HL-60 (cell line): ENCODE data around the gene WFS1.

Experiments
- POLR2AphosphoS5 ChIP-seq: IDR thresholded peaks from 2 replicates; pipeline ENCODE4 v1.6.1; 2012; ENCODE audit warnings: low read depth
- SPI1 ChIP-seq: IDR thresholded peaks from 2 replicates; pipeline ENCODE4 v1.6.1; 2012; ENCODE audit warnings: low read depth, mild to moderate bottlenecking, borderline replicate concordance
- TF ChIP-seq, protein P1 (sequence below): IDR thresholded peaks from 2 replicates; pipeline ENCODE4 v1.6.1; 2012; ENCODE audit warnings: low read depth; ENCODE audit not compliant: insufficient replicate concordance
- TF ChIP-seq, protein P2 (sequence below): IDR thresholded peaks from one replicate; pipeline ENCODE4 v1.5.1; 2011; ENCODE audit warnings: low read length, control low read depth, inconsistent platforms; ENCODE audit not compliant: insufficient read depth

DNA sequence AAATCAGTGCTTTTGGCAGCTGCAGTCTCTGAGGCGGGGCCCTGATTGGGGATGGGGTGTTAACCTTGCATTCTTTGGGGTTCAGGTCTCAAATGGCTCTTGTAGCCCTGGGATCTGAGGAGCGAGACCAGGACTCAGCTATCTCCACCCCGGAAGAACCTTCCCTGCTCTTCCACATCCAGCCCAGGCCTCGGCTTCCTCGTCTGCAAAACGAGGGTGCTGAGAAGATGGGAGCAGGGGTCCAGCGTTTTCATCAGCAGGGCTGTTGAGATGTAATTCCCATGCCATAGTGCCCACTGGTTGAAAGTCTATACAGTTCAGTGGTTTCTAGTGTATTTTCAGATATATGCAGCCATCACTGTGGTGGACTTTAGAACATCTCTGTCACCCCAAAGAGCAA is 34.6 kb upstream of the WFS1 start:
- TF ChIP-seq SPI1 (no peak), POLR2AphosphoS5 (no peak)
- TF ChIP-seq, protein P1, sequence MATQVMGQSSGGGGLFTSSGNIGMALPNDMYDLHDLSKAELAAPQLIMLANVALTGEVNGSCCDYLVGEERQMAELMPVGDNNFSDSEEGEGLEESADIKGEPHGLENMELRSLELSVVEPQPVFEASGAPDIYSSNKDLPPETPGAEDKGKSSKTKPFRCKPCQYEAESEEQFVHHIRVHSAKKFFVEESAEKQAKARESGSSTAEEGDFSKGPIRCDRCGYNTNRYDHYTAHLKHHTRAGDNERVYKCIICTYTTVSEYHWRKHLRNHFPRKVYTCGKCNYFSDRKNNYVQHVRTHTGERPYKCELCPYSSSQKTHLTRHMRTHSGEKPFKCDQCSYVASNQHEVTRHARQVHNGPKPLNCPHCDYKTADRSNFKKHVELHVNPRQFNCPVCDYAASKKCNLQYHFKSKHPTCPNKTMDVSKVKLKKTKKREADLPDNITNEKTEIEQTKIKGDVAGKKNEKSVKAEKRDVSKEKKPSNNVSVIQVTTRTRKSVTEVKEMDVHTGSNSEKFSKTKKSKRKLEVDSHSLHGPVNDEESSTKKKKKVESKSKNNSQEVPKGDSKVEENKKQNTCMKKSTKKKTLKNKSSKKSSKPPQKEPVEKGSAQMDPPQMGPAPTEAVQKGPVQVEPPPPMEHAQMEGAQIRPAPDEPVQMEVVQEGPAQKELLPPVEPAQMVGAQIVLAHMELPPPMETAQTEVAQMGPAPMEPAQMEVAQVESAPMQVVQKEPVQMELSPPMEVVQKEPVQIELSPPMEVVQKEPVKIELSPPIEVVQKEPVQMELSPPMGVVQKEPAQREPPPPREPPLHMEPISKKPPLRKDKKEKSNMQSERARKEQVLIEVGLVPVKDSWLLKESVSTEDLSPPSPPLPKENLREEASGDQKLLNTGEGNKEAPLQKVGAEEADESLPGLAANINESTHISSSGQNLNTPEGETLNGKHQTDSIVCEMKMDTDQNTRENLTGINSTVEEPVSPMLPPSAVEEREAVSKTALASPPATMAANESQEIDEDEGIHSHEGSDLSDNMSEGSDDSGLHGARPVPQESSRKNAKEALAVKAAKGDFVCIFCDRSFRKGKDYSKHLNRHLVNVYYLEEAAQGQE = no peak
- TF ChIP-seq, protein P2, sequence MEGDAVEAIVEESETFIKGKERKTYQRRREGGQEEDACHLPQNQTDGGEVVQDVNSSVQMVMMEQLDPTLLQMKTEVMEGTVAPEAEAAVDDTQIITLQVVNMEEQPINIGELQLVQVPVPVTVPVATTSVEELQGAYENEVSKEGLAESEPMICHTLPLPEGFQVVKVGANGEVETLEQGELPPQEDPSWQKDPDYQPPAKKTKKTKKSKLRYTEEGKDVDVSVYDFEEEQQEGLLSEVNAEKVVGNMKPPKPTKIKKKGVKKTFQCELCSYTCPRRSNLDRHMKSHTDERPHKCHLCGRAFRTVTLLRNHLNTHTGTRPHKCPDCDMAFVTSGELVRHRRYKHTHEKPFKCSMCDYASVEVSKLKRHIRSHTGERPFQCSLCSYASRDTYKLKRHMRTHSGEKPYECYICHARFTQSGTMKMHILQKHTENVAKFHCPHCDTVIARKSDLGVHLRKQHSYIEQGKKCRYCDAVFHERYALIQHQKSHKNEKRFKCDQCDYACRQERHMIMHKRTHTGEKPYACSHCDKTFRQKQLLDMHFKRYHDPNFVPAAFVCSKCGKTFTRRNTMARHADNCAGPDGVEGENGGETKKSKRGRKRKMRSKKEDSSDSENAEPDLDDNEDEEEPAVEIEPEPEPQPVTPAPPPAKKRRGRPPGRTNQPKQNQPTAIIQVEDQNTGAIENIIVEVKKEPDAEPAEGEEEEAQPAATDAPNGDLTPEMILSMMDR = no peak
